PC-9 (cell line): ENCODE data around the gene CEACAM6. TPM values are rescaled to one million over a fixed set of nuclear protein-coding genes. Genes with fewer than 3 reads are reported as not detected.
"Not testable (repeated sequence)": the region's sequence is repeated elsewhere in the genome, so short reads cannot be mapped to it uniquely, and the experiment has no call there.

Source experiments
- BruUV-seq: library from RNA; stranded (reverse); fragments of 400-500 nt; replicated peaks from 2 replicates; lab custom pipeline; 2021; lab: Mats Ljungman, UMichigan
- CTCF ChIA-PET: fragments of 300-600 bp; sonication (Branson Sonifier 250); formaldehyde crosslinking; loops from one replicate; lab custom pipeline; 2022; ENCODE audit warnings: antibody characterized with exemption; lab: Charles Lee
- POLR2A ChIA-PET: fragments of 300-600 bp; sonication (Branson Sonifier 250); formaldehyde crosslinking; loops from one replicate; lab custom pipeline; 2022; ENCODE audit warnings: antibody characterized with exemption; ENCODE audit not compliant: unreplicated experiment; lab: Charles Lee
- DNase-seq, 2 experiments: peaks; one replicate each; pipeline versions ENCODE4 v3.0.0 to v3.0.0-alpha.2; 2015 to 2022; ENCODE audit warnings: mixed read lengths in 1 of 2
- H2AFZ ChIP-seq: fragments of 200-600 bp; sonication (generic); 2 replicates; pipeline ENCODE4 v1.8.1; 2017; ENCODE audit warnings: antibody characterized with exemption
- H3F3A ChIP-seq: fragments of 200-600 bp; sonication (generic); 2 replicates; pipeline ENCODE4 v1.8.1; 2017; ENCODE audit warnings: antibody characterized with exemption, mild to moderate bottlenecking, low read depth; ENCODE audit not compliant: insufficient read depth
- H3K27ac ChIP-seq: fragments of 200-600 bp; sonication (generic); 2 replicates; pipeline ENCODE4 v1.6.1; 2016; ENCODE audit warnings: mixed run types
- H3K27me3 ChIP-seq: fragments of 200-600 bp; sonication (generic); 2 replicates; pipeline ENCODE4 v1.6.1; 2016; ENCODE audit warnings: low read depth, mixed run types; ENCODE audit not compliant: insufficient read depth
- H3K36me3 ChIP-seq: fragments of 200-600 bp; sonication (generic); 2 replicates; pipeline ENCODE4 v1.6.1; 2016; ENCODE audit warnings: low read depth, mixed run types
- H3K4me1 ChIP-seq: fragments of 200-600 bp; sonication (generic); replicated peaks from 2 replicates; pipeline ENCODE4 v1.6.1; 2016; ENCODE audit warnings: mixed run types; ENCODE audit not compliant: insufficient read depth
- H3K4me2 ChIP-seq: fragments of 200-600 bp; sonication (generic); 2 replicates; pipeline ENCODE4 v1.6.1; 2017; ENCODE audit warnings: mixed run types
- H3K4me3 ChIP-seq: fragments of 200-600 bp; sonication (generic); 2 replicates; pipeline ENCODE4 v1.6.1; 2016; ENCODE audit warnings: mixed run types
- H3K79me2 ChIP-seq: fragments of 200-600 bp; sonication (generic); 2 replicates; pipeline ENCODE4 v1.6.1; 2017; ENCODE audit warnings: low read depth, mixed run types
- H3K9me2 ChIP-seq: fragments of 200-600 bp; sonication (generic); 2 replicates; pipeline ENCODE4 v1.8.1; 2017; ENCODE audit warnings: mild to moderate bottlenecking; ENCODE audit not compliant: insufficient read depth
- H3K9me3 ChIP-seq: fragments of 200-600 bp; sonication (generic); 2 replicates; pipeline ENCODE4 v1.8.1; 2016; ENCODE audit warnings: low read depth; ENCODE audit not compliant: insufficient read depth
- H4K20me1 ChIP-seq: fragments of 200-600 bp; sonication (generic); 2 replicates; pipeline ENCODE4 v1.8.1; 2017; ENCODE audit not compliant: insufficient read depth
- EZH2 ChIP-seq: fragments of 200-600 bp; sonication (generic); IDR thresholded peaks from 2 replicates; pipeline ENCODE4 v1.8.0; 2017; ENCODE audit warnings: antibody characterized with exemption, low read depth
- intact Hi-C: fragments of 100-400 bp; cut with micrococcal nuclease; formaldehyde crosslinking; loops from one replicate; pipeline ENCODE4 v1.10.0; 2022; ENCODE audit not compliant: unreplicated experiment
- total RNA-seq: library from RNA; stranded (reverse); gene quantifications from 2 replicates; pipeline ENCODE4 v1.2.3, GENCODE V29; 2021
- TF ChIP-seq, protein P1 (sequence below): fragments of 200-600 bp; sonication (generic); conservative IDR thresholded peaks from 2 replicates; pipeline ENCODE4 v1.6.1; 2017; ENCODE audit warnings: mixed run types, antibody characterized with exemption, mild to moderate bottlenecking, moderate library complexity

CEACAM6 gene
- total RNA-seq, 1 experiment from 2014 or later: 468 TPM

DNA sequence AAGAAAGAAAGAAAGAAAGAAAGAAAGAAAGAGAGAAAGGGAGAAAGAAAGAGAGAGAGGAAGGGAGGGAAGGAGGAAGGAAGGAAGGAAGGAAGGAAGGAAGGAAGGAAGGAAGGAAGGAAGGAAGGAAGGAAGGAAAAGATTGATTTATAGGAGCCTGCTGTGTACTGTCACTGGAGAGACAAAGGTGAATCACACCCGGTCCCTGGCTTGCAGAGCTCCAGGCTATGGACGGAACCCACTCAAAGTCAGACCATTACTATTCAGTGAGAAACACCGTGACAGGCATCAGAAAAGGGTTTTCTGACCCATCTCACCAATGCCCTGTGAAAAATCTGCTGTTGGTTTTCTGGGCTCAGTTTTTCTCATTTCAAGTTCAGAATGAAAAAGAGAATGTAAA lies 7.3 kb upstream of the CEACAM6 start:
- no peaks in the 10 kb centered on the region for H3K27me3 ChIP-seq
- H3K9me3 ChIP-seq: no peaks in the 10 kb centered on the region
- H3K36me3 ChIP-seq: no peaks in the 10 kb centered on the region
- DNase-seq: no peak
- H3K4me1 ChIP-seq: peaks cover 51% of the 10 kb centered on the region
- no peak overlapping the region for H2AFZ ChIP-seq
- H3K79me2 ChIP-seq: no peaks in the 10 kb centered on the region
- intact Hi-C loops: loop anchor here (5.0 kb wide), 2 partner anchors 106 to 151 kb away; no protein-coding TSS in a partner anchor
- no peak overlapping the region for H3K27ac ChIP-seq
- ChIA-PET CTCF (interaction anchor here (0.6 to 1.1 kb wide), 2 partner anchors 48 to 106 kb away, joined by 3 to 4 read pairs; no protein-coding TSS in a partner anchor), POLR2A (no interaction called here)
- no TSS peak for BruUV-seq
- H3K4me2 ChIP-seq: no peak overlapping the region
- H3K4me3 ChIP-seq: no peak overlapping the region
- H3F3A ChIP-seq: no peaks in the 10 kb centered on the region
- TF ChIP-seq EZH2: no peak
- TF ChIP-seq, protein P1, sequence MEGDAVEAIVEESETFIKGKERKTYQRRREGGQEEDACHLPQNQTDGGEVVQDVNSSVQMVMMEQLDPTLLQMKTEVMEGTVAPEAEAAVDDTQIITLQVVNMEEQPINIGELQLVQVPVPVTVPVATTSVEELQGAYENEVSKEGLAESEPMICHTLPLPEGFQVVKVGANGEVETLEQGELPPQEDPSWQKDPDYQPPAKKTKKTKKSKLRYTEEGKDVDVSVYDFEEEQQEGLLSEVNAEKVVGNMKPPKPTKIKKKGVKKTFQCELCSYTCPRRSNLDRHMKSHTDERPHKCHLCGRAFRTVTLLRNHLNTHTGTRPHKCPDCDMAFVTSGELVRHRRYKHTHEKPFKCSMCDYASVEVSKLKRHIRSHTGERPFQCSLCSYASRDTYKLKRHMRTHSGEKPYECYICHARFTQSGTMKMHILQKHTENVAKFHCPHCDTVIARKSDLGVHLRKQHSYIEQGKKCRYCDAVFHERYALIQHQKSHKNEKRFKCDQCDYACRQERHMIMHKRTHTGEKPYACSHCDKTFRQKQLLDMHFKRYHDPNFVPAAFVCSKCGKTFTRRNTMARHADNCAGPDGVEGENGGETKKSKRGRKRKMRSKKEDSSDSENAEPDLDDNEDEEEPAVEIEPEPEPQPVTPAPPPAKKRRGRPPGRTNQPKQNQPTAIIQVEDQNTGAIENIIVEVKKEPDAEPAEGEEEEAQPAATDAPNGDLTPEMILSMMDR: no peak
- H4K20me1 ChIP-seq: no peaks in the 10 kb centered on the region
- no peaks in the 10 kb centered on the region for H3K9me2 ChIP-seq

- CTCF ChIA-PET: interaction anchor here (0.6 kb wide), 1 partner anchor 43 kb away, joined by 5 read pairs; no protein-coding TSS in a partner anchor
- H3K79me2 ChIP-seq, BruUV-seq, H3K4me2 ChIP-seq, H3K9me3 ChIP-seq, H2AFZ ChIP-seq, intact Hi-C loops, H3K4me3 ChIP-seq, POLR2A ChIA-PET, H3K36me3 ChIP-seq, H3K27me3 ChIP-seq, H3K9me2 ChIP-seq, H4K20me1 ChIP-seq: not testable (repeated sequence)
- H3K4me1 ChIP-seq: peaks cover 55% of the 10 kb centered on the region
- DNase-seq: peak in 1 of 2 experiments; percentile 63
- H3K27ac ChIP-seq: 0 out of 2 replicates have a peak overlapping the region, but pooled peaks have one; percentile 31
- peaks cover 18% of the 10 kb centered on the region for H3F3A ChIP-seq
Measured at GRCh38 chr19:41750248-41751134, 4.8 kb upstream of the CEACAM6 start.

GRCh38 chr19:41753159-41753558 lies 2.2 kb upstream of the CEACAM6 start:
- Histone ChIP-seq H3K27me3 (no peaks in the 10 kb centered on the region), H4K20me1 (no peaks in the 10 kb centered on the region), H3K36me3 (peaks cover 22% of the 10 kb centered on the region), H3K79me2 (peaks cover 37% of the 10 kb centered on the region), H2AFZ (no peak overlapping the region), H3K4me3 (no peak overlapping the region), H3F3A (peaks cover 28% of the 10 kb centered on the region), H3K27ac (no peak overlapping the region), H3K4me1 (peaks cover 34% of the 10 kb centered on the region), H3K9me3 (no peaks in the 10 kb centered on the region), H3K9me2 (no peaks in the 10 kb centered on the region), H3K4me2 (no peak overlapping the region)
- CTCF ChIA-PET: interaction anchor here (0.5 to 4.2 kb wide), 23 partner anchors 12 to 1242 kb away, joined by 3 to 50 read pairs (median 5); no protein-coding TSS in a partner anchor
- peak in 1 of 2 experiments; percentile 40 for DNase-seq
- TF ChIP-seq, protein P1: peak; percentile 80
- TF ChIP-seq EZH2: no peak
- POLR2A ChIA-PET: interaction anchor here (0.7 kb wide), 2 partner anchors 21 to 244 kb away, joined by 8 to 15 read pairs; no protein-coding TSS in a partner anchor
- intact Hi-C loops: no loop called here
- BruUV-seq: no TSS peak
